Sigmoid colon (tissue), 7 donors: Measurements from ENCODE around the gene CHAT. TPM values are rescaled to one million over a fixed set of nuclear protein-coding genes. Genes with fewer than 3 reads are reported as not detected.

Experiments used
- DNase-seq: peaks from one replicate; pipeline ENCODE4 v3.0.0-alpha.2; 2019
- H3K27ac ChIP-seq, 4 donors: fragments of 200-600 bp; sonication (generic); one replicate each; pipeline ENCODE4 v1.5.1; 2016 to 2019; ENCODE audit warnings: mild to moderate bottlenecking in 1 of 4
- H3K27me3 ChIP-seq, 3 donors: fragments of 200-600 bp; sonication (generic); one replicate each; pipeline ENCODE4 v1.5.1; 2019; ENCODE audit warnings: mild to moderate bottlenecking in 1 of 3
- H3K36me3 ChIP-seq, 4 donors: fragments of 200-600 bp; sonication (generic); one replicate each; pipeline ENCODE4 v1.5.1; 2016 to 2019
- H3K4me1 ChIP-seq, 4 donors: fragments of 200-600 bp; sonication (generic); one replicate each; pipeline ENCODE4 v1.5.1; 2017 to 2019
- H3K4me3 ChIP-seq, 4 donors: fragments of 200-600 bp; sonication (generic); one replicate each; pipeline ENCODE4 v1.5.1; 2017 to 2019; ENCODE audit warnings: mild to moderate bottlenecking in 2 of 4, moderate library complexity in 1 of 4
- H3K9me3 ChIP-seq, 4 donors: fragments of 200-600 bp in 3 of 4; sonication (generic) in 3 of 4; one replicate each; pipeline versions ENCODE4 v1.5.1 to v1.6.1; 2013 to 2019
- CTCF ChIP-seq, 4 experiments: fragments of 450-650 bp in 3 of 4; fragments of 200-600 bp in 1 of 4; IDR thresholded peaks; one replicate each; pipeline ENCODE4 v1.5.1; 2016 to 2019; ENCODE audit warnings: antibody characterized with exemption in 4 of 4, mild to moderate bottlenecking in 3 of 4, moderate library complexity in 2 of 4
- EP300 ChIP-seq, 4 donors: sonication (generic); formaldehyde crosslinking; IDR thresholded peaks; one replicate each; pipeline ENCODE4 v1.6.1; 2017; ENCODE audit warnings: antibody characterized with exemption in 4 of 4
- POLR2A ChIP-seq, 2 donors: fragments of 450-650 bp; IDR thresholded peaks; one replicate each; pipeline ENCODE4 v1.6.1; 2016; ENCODE audit warnings: antibody characterized with exemption in 2 of 2, mild to moderate bottlenecking in 2 of 2, moderate library complexity in 2 of 2
- POLR2AphosphoS5 ChIP-seq, 4 donors: sonication (generic); formaldehyde crosslinking; IDR thresholded peaks; one replicate each; pipeline ENCODE4 v1.6.1; 2017; ENCODE audit warnings: antibody characterized with exemption in 4 of 4
- WGBS, 2 donors: extraction: QIAGEN DNeasy Blood & Tissue Kit; methylation state at CpG; one replicate each; pipeline ENCODE4 v1.1.7; 2013; 5-methylcytosine and 5-hydroxymethylcytosine counted together
- intact Hi-C: fragments of 100-400 bp; cut with DNase I; formaldehyde crosslinking; loops from one replicate; pipeline ENCODE4 v1.15.1; 2023
- polyA plus RNA-seq, 3 donors: library from polyadenylated mRNA; stranded (reverse); fragments of 200-250 nt; gene quantifications; one replicate each; pipeline ENCODE4 v1.2.3, GENCODE V29; 2013
- total RNA-seq, 4 donors: library from RNA; depleted of rRNA; stranded (reverse); fragments of >200 nt; gene quantifications; one replicate each; pipeline ENCODE4 v1.1.0, GENCODE V29; 2016
- donor health status: healthy with polysubstance abuse.
- donor health status: Bipolar disorder and iron deficiency.
- donor health status: healthy.

The CHAT gene
- total and polyA plus RNA-seq, 7 donors, result 0.41 to 0.57 TPM; not detected in 5

- intact Hi-C loops, result no loop called here
- H3K27me3 ChIP-seq, result no peaks in the 10 kb centered on the region
- no peak for DNase-seq
- H3K4me1 ChIP-seq, result peaks cover 0 to 10% (median 8%) of the 10 kb centered on the region in 4 donors
- TF ChIP-seq POLR2A (IDR thresholded peaks at IDR 0.05) (no peak), POLR2AphosphoS5 (IDR thresholded peaks at IDR 0.05) (no peak), CTCF (IDR thresholded peaks at IDR 0.05) (no peak), EP300 (IDR thresholded peaks at IDR 0.05) (no peak)
- H3K4me3 ChIP-seq, result no peak overlapping the region
- no peaks in the 10 kb centered on the region for H3K9me3 ChIP-seq
- H3K36me3 ChIP-seq, result no peaks in the 10 kb centered on the region
- no peak overlapping the region for H3K27ac ChIP-seq
- WGBS, 2 donors, result 88 to 96% methylated on average over 3 of the region's 3 CpGs
Measured at GRCh38 chr10:49578392-49578791, 35.4 kb upstream of the CHAT start.

GRCh38 chr10:49579621-49580020 lies 34.2 kb upstream of the CHAT start:
- H3K4me1 ChIP-seq, result peaks cover 0 to 10% (median 8%) of the 10 kb centered on the region in 4 donors
- intact Hi-C loops, result no loop called here
- TF ChIP-seq EP300 (IDR thresholded peaks at IDR 0.05) (no peak), POLR2A (IDR thresholded peaks at IDR 0.05) (no peak), CTCF (IDR thresholded peaks at IDR 0.05) (no peak), POLR2AphosphoS5 (IDR thresholded peaks at IDR 0.05) (no peak)
- no peak overlapping the region for H3K4me3 ChIP-seq
- H3K9me3 ChIP-seq, result no peaks in the 10 kb centered on the region
- no peaks in the 10 kb centered on the region for H3K27me3 ChIP-seq
- 36 to 50% methylated on average over 2 of the region's 2 CpGs for WGBS, 2 donors
- no peaks in the 10 kb centered on the region for H3K36me3 ChIP-seq
- DNase-seq, result no peak
- H3K27ac ChIP-seq, result peak overlapping the region in 1 of 4 donors; percentile 23

- no peak for DNase-seq
- intact Hi-C loops, result no loop called here
- H3K4me3 ChIP-seq, result no peak overlapping the region
- no peak overlapping the region for H3K27ac ChIP-seq
- TF ChIP-seq EP300 (IDR thresholded peaks at IDR 0.05) (no peak), POLR2A (IDR thresholded peaks at IDR 0.05) (no peak), CTCF (IDR thresholded peaks at IDR 0.05) (no peak), POLR2AphosphoS5 (IDR thresholded peaks at IDR 0.05) (no peak)
- H3K36me3 ChIP-seq, result no peaks in the 10 kb centered on the region
- H3K27me3 ChIP-seq, result no peaks in the 10 kb centered on the region
- no peaks in the 10 kb centered on the region for H3K9me3 ChIP-seq
- no peaks in the 10 kb centered on the region for H3K4me1 ChIP-seq
Measured at GRCh38 chr10:49585387-49585786, 28.4 kb upstream of the CHAT start.

GRCh38 chr10:49587981-49588380 lies 25.9 kb upstream of the CHAT start:
- H3K27me3 ChIP-seq, result no peaks in the 10 kb centered on the region
- DNase-seq, result no peak
- H3K27ac ChIP-seq, result no peak overlapping the region
- no peaks in the 10 kb centered on the region for H3K36me3 ChIP-seq
- H3K4me1 ChIP-seq, result no peaks in the 10 kb centered on the region
- H3K9me3 ChIP-seq, result no peaks in the 10 kb centered on the region
- intact Hi-C loops, result no loop called here
- TF ChIP-seq EP300 (IDR thresholded peaks at IDR 0.05) (no peak), POLR2A (IDR thresholded peaks at IDR 0.05) (no peak), POLR2AphosphoS5 (IDR thresholded peaks at IDR 0.05) (no peak)
- H3K4me3 ChIP-seq, result no peak overlapping the region
- 75 to 85% methylated on average over 4 of the region's 4 CpGs for WGBS, 2 donors

GRCh38 chr10:49592726-49593563 lies 20.9 kb upstream of the CHAT start:
- Histone ChIP-seq H3K4me1 (no peaks in the 10 kb centered on the region), H3K27me3 (peaks cover 0 to 6% (median 0%) of the 10 kb centered on the region in 3 donors), H3K36me3 (no peaks in the 10 kb centered on the region), H3K27ac (no peak overlapping the region), H3K4me3 (no peak overlapping the region), H3K9me3 (no peaks in the 10 kb centered on the region)
- WGBS, 2 donors, result 45 to 51% methylated on average over 9 of the region's 9 CpGs
- intact Hi-C loops, result no loop called here
- TF ChIP-seq POLR2AphosphoS5 (IDR thresholded peaks at IDR 0.05) (no peak), POLR2A (IDR thresholded peaks at IDR 0.05) (no peak), CTCF (IDR thresholded peaks at IDR 0.05) (peak in 3 of 4 experiments; percentile 59 to 76 (median 65))
- no peak for DNase-seq
